Naive thymus-derived CD4-positive, alpha-beta T cell (primary cell): Measurements from ENCODE around the gene PGBD4. TPM values are rescaled to one million over a fixed set of nuclear protein-coding genes. Genes with fewer than 3 reads are reported as not detected.

Source experiments
- ATAC-seq: fragments of 150-1000 bp; cut with Tn5 transposase; 2 replicates; pipeline ENCODE4 v1.10.0; 2021; ENCODE audit warnings: mild to moderate bottlenecking, moderate library complexity
- CTCF ChIA-PET: fragments of 350-600 bp; sonication (Branson Sonifier 250); formaldehyde crosslinking; loops from one replicate; lab custom pipeline; 2021; ENCODE audit warnings: antibody characterized with exemption; lab: Charles Lee
- POLR2A ChIA-PET: fragments of 350-600 bp; sonication (Branson Sonifier 250); formaldehyde crosslinking; loops from one replicate; lab custom pipeline; 2021; ENCODE audit warnings: antibody characterized with exemption, inconsistent platforms; lab: Charles Lee
- DNase-seq, 9 donors: peaks; one replicate each; pipeline versions ENCODE4 v3.0.0 to v3.0.0-alpha.2; 2020 to 2022; ENCODE audit warnings: mixed read lengths in 1 of 9
- H3K27ac ChIP-seq: one replicate; pipeline ENCODE4 v1.7.0; 2013; ENCODE audit warnings: mild to moderate bottlenecking, low read depth, low read length, moderate library complexity
- H3K27me3 ChIP-seq, 2 donors: one replicate each; pipeline ENCODE4 v1.7.0; 2013; ENCODE audit warnings: low read length in 2 of 2, mild to moderate bottlenecking in 2 of 2, moderate library complexity in 2 of 2; ENCODE audit not compliant: control insufficient read depth in 2 of 2, insufficient read depth in 2 of 2
- H3K36me3 ChIP-seq, 3 experiments: 1 replicate in 2 of 3; 2 replicates in 1 of 3; pipeline ENCODE4 v1.7.0; 2013; ENCODE audit warnings: low read length in 3 of 3, mild to moderate bottlenecking in 3 of 3, moderate library complexity in 1 of 3; ENCODE audit not compliant: insufficient read depth in 3 of 3, control insufficient read depth in 2 of 3
- H3K4me1 ChIP-seq, 2 donors: one replicate each; pipeline ENCODE4 v1.7.0; 2013; ENCODE audit warnings: low read length in 2 of 2, mild to moderate bottlenecking in 2 of 2, moderate library complexity in 1 of 2; ENCODE audit not compliant: control insufficient read depth in 2 of 2, insufficient read depth in 2 of 2
- H3K4me3 ChIP-seq: 2 replicates; pipeline ENCODE4 v1.7.0; 2013; ENCODE audit warnings: mild to moderate bottlenecking, low read length
- H3K9me3 ChIP-seq, 3 experiments: 1 replicate in 2 of 3; 2 replicates in 1 of 3; pipeline ENCODE4 v1.7.0; 2013; ENCODE audit warnings: low read length in 3 of 3; ENCODE audit not compliant: control insufficient read depth in 2 of 3
- H3K27ac Mint-ChIP-seq, 9 donors: one replicate each; pipeline ENCODE4 v1.8.0; 2020 to 2022; ENCODE audit warnings: mixed read lengths in 9 of 9, mild to moderate bottlenecking in 8 of 9, moderate library complexity in 5 of 9, inconsistent platforms in 2 of 9
- H3K27me3 Mint-ChIP-seq, 5 donors: one replicate each; pipeline ENCODE4 v1.8.0; 2021 to 2022; ENCODE audit warnings: mixed read lengths in 5 of 5, mild to moderate bottlenecking in 1 of 5
- H3K36me3 Mint-ChIP-seq, 5 donors: one replicate each; pipeline ENCODE4 v1.8.0; 2020 to 2022; ENCODE audit warnings: mixed read lengths in 5 of 5, mild to moderate bottlenecking in 3 of 5, inconsistent platforms in 1 of 5
- H3K4me1 Mint-ChIP-seq, 7 donors: one replicate each; pipeline ENCODE4 v1.8.0; 2020 to 2022; ENCODE audit warnings: mixed read lengths in 7 of 7, mild to moderate bottlenecking in 3 of 7, inconsistent platforms in 1 of 7
- H3K4me3 Mint-ChIP-seq, 10 donors: one replicate each; pipeline ENCODE4 v1.8.0; 2020 to 2022; ENCODE audit warnings: mild to moderate bottlenecking in 10 of 10, mixed read lengths in 10 of 10, moderate library complexity in 6 of 10, inconsistent platforms in 2 of 10
- H3K9me3 Mint-ChIP-seq, 11 donors: one replicate each; pipeline ENCODE4 v1.8.0; 2020 to 2022; ENCODE audit warnings: mixed read lengths in 11 of 11, mild to moderate bottlenecking in 4 of 11, inconsistent platforms in 1 of 11, moderate library complexity in 1 of 11
- intact Hi-C, 2 donors: fragments of 100-400 bp; cut with micrococcal nuclease; formaldehyde crosslinking; loops; one replicate each; pipeline ENCODE4 v1.15.1; 2023
- polyA plus RNA-seq, 2 donors: library from polyadenylated mRNA; unstranded; fragments of 300-500 nt; fragmentation: Illumina TruSeq; gene quantifications; one replicate each; pipeline ENCODE4 v1.2.3, GENCODE V29; 2021
- total RNA-seq, 6 experiments: library from RNA in 5 of 6; stranded (reverse) in 5 of 6; gene quantifications; 1 replicate in 5 of 6; 2 replicates in 1 of 6; pipeline ENCODE4 v1.2.3 and lab custom pipeline; 2021 to 2026

Gene PGBD4
- total and polyA plus RNA-seq, 7 experiments from 2014 or later, result 1.5 to 6.5 (median 3.5) TPM

DNA sequence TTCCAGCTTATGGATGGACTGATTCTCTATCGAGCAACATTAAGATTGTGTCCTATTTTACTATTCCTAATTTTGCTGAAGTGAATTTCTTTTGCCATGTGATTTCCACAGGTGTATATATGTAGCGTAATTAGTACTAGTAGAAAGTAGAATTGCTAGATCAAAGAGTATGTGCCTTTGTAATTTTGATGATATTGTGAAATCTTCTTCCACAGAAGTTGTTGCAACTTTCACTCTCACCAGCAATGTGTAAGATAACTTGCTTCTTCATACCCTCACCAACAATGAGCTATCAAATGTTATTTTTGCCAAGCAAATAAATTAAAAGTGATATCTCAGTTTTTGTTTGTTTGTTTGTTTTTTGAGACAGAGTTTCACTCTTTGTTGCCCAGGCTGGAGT, 5.4 kb downstream of the PGBD4 start:
- Histone ChIP-seq H3K27me3 (no peaks in the 10 kb centered on the region), H3K27ac (no peak overlapping the region), H3K4me1 (peaks cover 5 to 9% of the 10 kb centered on the region in 2 donors), H3K36me3 (no peaks in the 10 kb centered on the region), H3K9me3 (no peaks in the 10 kb centered on the region), H3K4me3 (no peak overlapping the region)
- no peak for DNase-seq
- ATAC-seq, result no peak
- Mint-ChIP-seq H3K4me3 (no peak overlapping the region), H3K27me3 (peaks cover 0 to 1% (median 0%) of the 10 kb centered on the region in 5 donors), H3K9me3 (peaks cover 0 to 31% (median 9%) of the 10 kb centered on the region in 11 donors), H3K4me1 (peaks cover 0 to 20% (median 13%) of the 10 kb centered on the region in 7 donors), H3K36me3 (peaks cover 5 to 19% (median 9%) of the 10 kb centered on the region in 5 donors), H3K27ac (no peak overlapping the region)
- POLR2A ChIA-PET, result no interaction called here
- intact Hi-C loops, result no loop called here
- CTCF ChIA-PET, result no interaction called here

DNA sequence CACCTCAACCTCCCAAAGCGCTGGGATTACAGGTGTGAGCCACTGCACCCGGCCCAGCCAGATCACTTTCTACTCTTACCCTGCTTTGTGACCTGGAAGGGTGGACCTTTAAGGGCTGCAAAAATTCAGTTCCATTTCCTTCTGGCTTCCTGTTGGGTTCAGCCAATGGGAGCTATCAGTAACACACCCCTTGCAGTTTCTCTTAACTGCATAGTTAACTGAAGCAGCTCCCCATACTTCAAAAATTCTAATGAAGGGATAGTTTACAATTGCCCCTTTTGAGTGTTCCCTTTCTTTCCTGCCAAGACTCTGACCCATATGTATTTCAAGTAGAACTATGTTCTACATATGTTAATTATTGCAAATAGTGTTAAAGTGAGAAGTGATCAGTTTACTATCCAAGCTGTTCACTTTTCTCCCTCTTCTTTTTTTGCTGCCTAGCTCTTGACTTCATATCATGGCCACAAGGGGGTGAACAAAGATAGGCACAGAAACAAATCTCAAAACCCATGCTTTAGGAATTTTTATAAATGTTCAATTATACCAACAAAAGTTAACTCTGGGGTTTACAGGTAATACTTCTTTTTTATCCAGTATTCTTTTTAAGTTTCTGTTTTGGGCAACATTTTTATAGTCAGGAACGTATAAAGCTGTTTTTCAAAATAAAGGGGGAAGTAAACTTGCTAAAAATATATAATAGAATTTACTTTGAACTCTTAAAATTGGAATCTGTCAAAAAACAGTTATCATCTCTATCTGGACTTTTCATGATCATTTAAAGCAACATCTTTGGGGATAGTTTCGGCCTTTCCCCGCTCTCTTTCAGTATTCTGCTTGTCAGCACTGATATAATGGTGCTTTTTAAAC, 8.1 kb downstream of the PGBD4 start:
- no peak for ATAC-seq
- Histone ChIP-seq H3K4me3 (no peak overlapping the region), H3K27me3 (no peaks in the 10 kb centered on the region), H3K36me3 (no peaks in the 10 kb centered on the region), H3K27ac (no peak overlapping the region), H3K4me1 (no peaks in the 10 kb centered on the region), H3K9me3 (no peaks in the 10 kb centered on the region)
- ChIA-PET CTCF (interaction anchor here (0.8 to 1.3 kb wide), 4 partner anchors 10 to 478 kb away, joined by 3 to 6 read pairs (median 5); partner anchors contain the start of gene KATNBL1), POLR2A (interaction anchor here (1.2 kb wide), 1 partner anchor 8 kb away, joined by 3 read pairs; the partner anchor contains the start of genes EMC7 and PGBD4)
- Mint-ChIP-seq H3K27me3 (peaks cover 0 to 17% (median 5%) of the 10 kb centered on the region in 5 donors), H3K9me3 (peaks cover 0 to 12% (median 2%) of the 10 kb centered on the region in 11 donors), H3K27ac (no peak overlapping the region), H3K4me3 (no peak overlapping the region), H3K4me1 (peaks cover 0 to 6% (median 0%) of the 10 kb centered on the region in 7 donors), H3K36me3 (peaks cover 0 to 6% (median 2%) of the 10 kb centered on the region in 5 donors)
- DNase-seq, result peak in 3 of 9 donors; percentile 11 to 17 (median 17)
- intact Hi-C loops, result loop anchor here (1.0 kb wide), 2 partner anchors 100 to 478 kb away; partner anchors contain the start of gene KATNBL1 (in 1 of the 2)

DNA sequence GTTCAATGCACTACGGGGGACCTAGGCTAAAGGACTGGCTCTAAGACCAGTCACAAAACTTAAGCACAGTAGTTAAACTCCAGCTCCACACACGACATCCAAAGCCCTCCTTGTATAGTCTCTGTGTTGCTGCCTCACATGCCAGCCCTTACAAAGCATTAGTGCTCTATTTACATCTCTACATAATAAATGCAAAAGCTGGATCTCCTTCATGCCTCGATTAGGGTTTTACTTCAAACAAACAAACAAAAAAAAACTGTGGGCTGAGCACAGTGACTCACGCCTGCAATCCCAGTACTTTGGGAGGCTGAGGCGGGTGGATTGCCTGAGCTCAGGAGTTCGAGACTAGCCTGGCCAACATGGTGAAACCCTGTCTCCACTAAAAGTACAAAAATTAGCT, 9.6 kb downstream of the PGBD4 start:
- H3K4me1 ChIP-seq, result no peaks in the 10 kb centered on the region
- H3K9me3 ChIP-seq, result no peaks in the 10 kb centered on the region
- no peak overlapping the region for H3K4me3 Mint-ChIP-seq
- no peaks in the 10 kb centered on the region for H3K36me3 ChIP-seq
- ChIA-PET CTCF (interaction anchor here (1.3 kb wide), 1 partner anchor 8 kb away, joined by 3 read pairs; no protein-coding TSS in a partner anchor), POLR2A (no interaction called here)
- H3K9me3 Mint-ChIP-seq, result peaks cover 0 to under 1% (median 0%) of the 10 kb centered on the region in 11 donors
- H3K27ac ChIP-seq, result no peak overlapping the region
- intact Hi-C loops, result no loop called here
- H3K36me3 Mint-ChIP-seq, result peaks cover 0 to under 1% (median 0%) of the 10 kb centered on the region in 5 donors
- H3K4me1 Mint-ChIP-seq, result peaks cover 0 to 6% (median 0%) of the 10 kb centered on the region in 7 donors
- H3K27ac Mint-ChIP-seq, result no peak overlapping the region
- DNase-seq (no peak), ATAC-seq (no peak)
- peaks cover 0 to 23% (median 5%) of the 10 kb centered on the region in 5 donors for H3K27me3 Mint-ChIP-seq
- H3K4me3 ChIP-seq, result no peak overlapping the region
- H3K27me3 ChIP-seq, result no peaks in the 10 kb centered on the region

DNA sequence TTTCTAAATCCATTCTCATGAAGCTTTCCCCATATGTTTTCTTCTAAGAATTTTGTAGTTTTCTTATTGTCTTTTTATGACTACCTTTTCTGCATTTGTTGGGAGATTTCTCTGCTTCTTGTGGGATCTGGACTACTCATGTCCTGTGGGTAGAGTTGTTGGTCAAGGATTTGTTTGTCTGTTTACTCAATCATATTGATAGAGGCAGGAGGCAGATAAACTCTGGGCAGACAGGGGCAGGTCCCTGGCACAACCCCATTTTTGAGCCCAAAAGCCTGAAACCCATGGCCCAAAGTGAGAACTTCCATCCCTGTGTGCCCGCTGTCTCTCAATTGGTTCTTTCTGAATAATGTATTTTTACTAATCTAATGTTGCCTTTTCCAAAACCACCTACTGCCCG, 12.3 kb downstream of the PGBD4 start:
- intact Hi-C loops, result no loop called here
- H3K27me3 Mint-ChIP-seq, result peaks cover 5 to 31% (median 9%) of the 10 kb centered on the region in 5 donors
- ATAC-seq (no peak), DNase-seq (no peak)
- peaks cover 0 to 1% (median 0%) of the 10 kb centered on the region in 11 donors for H3K9me3 Mint-ChIP-seq
- Histone ChIP-seq H3K27ac (no peak overlapping the region), H3K36me3 (no peaks in the 10 kb centered on the region), H3K9me3 (no peaks in the 10 kb centered on the region), H3K4me3 (no peak overlapping the region), H3K4me1 (no peaks in the 10 kb centered on the region), H3K27me3 (peaks cover 0 to 4% of the 10 kb centered on the region in 2 donors)
- no peak overlapping the region for H3K27ac Mint-ChIP-seq
- ChIA-PET POLR2A (no interaction called here), CTCF (no interaction called here)
- peaks cover 0 to 6% (median 0%) of the 10 kb centered on the region in 7 donors for H3K4me1 Mint-ChIP-seq
- no peak overlapping the region for H3K4me3 Mint-ChIP-seq
- no peaks in the 10 kb centered on the region for H3K36me3 Mint-ChIP-seq

DNA sequence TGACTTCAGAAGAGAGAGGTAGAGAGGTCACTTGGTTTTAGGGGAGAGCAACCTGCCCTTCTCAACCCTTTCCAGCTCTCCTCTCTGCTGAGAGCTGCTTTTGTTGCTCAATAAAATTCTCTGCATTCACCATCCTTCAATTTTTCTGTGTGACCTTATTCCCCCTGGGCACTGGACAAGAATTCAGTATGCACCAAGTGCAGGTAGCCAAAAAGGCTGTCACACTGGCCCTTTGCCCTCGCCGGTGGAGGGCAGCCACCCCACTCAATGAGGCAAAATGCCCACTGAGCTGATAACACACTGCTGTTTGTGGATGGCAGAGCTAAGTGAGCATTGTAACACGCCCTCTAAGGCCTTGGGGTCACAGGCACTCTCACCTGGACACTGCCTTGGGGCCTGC, 12.9 kb downstream of the PGBD4 start:
- no peak for DNase-seq
- Mint-ChIP-seq H3K4me3 (no peak overlapping the region), H3K36me3 (no peaks in the 10 kb centered on the region), H3K9me3 (peaks cover 0 to 1% (median 0%) of the 10 kb centered on the region in 11 donors), H3K4me1 (peaks cover 0 to 5% (median 0%) of the 10 kb centered on the region in 7 donors), H3K27me3 (peaks cover 5 to 31% (median 9%) of the 10 kb centered on the region in 5 donors), H3K27ac (no peak overlapping the region)
- no peak for ATAC-seq
- ChIA-PET POLR2A (no interaction called here), CTCF (interaction anchor here (0.6 kb wide), 1 partner anchor 254 kb away, joined by 3 read pairs; no protein-coding TSS in a partner anchor)
- Histone ChIP-seq H3K27me3 (peaks cover 0 to 4% of the 10 kb centered on the region in 2 donors), H3K36me3 (no peaks in the 10 kb centered on the region), H3K27ac (no peak overlapping the region), H3K4me3 (no peak overlapping the region), H3K4me1 (no peaks in the 10 kb centered on the region), H3K9me3 (no peaks in the 10 kb centered on the region)
- intact Hi-C loops, result no loop called here

DNA sequence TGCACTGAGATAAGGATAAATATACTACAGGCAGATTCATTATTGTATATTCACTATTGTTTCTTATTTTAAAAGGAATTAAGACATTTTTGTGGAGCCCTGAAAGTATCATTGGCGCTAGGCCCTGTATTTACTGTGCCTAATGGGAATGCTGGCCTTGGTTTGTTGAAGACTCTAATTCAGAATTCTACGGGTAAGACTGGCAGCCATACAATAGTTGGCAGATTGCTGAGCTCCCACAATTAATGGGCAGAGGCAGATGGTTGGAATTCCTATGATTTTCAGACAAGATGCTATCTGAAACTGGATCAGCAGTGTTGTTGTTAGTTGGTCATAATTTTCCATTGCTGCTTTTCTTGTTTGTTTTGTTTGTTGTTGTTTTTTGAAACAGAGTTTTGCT, 14.7 kb downstream of the PGBD4 start:
- H3K4me1 ChIP-seq, result no peaks in the 10 kb centered on the region
- no peak overlapping the region for H3K27ac ChIP-seq
- POLR2A ChIA-PET, result no interaction called here
- CTCF ChIA-PET, result no interaction called here
- H3K4me3 ChIP-seq, result no peak overlapping the region
- Mint-ChIP-seq H3K27me3 (peaks cover 5 to 31% (median 20%) of the 10 kb centered on the region in 5 donors), H3K4me3 (no peak overlapping the region), H3K36me3 (peaks cover 0 to 4% (median 0%) of the 10 kb centered on the region in 5 donors), H3K4me1 (no peaks in the 10 kb centered on the region), H3K9me3 (peaks cover 0 to 1% (median 0%) of the 10 kb centered on the region in 11 donors), H3K27ac (no peak overlapping the region)
- ATAC-seq (no peak), DNase-seq (no peak)
- intact Hi-C loops, result no loop called here
- peaks cover 0 to 4% of the 10 kb centered on the region in 2 donors for H3K27me3 ChIP-seq
- H3K36me3 ChIP-seq, result no peaks in the 10 kb centered on the region
- no peaks in the 10 kb centered on the region for H3K9me3 ChIP-seq
